B cell (primary cell): ENCODE measurements around the gene STK33. TPM values are rescaled to one million over a fixed set of nuclear protein-coding genes. Genes with fewer than 3 reads are reported as not detected.

Experiments
- ATAC-seq: fragments of 200-7000 bp; cut with Tn5 transposase; one replicate; pipeline ENCODE4 v1.10.0; 2021; ENCODE audit warnings: low read depth, mild to moderate bottlenecking, moderate number of reproducible peaks, moderate library complexity
- CTCF ChIA-PET: fragments of 350-600 bp; sonication (Branson Sonifier 250); formaldehyde crosslinking; loops from one replicate; lab custom pipeline; 2021; ENCODE audit warnings: antibody characterized with exemption, inconsistent platforms; lab: Charles Lee
- POLR2A ChIA-PET: fragments of 350-600 bp; sonication (Branson Sonifier 250); formaldehyde crosslinking; loops from one replicate; lab custom pipeline; 2021; ENCODE audit warnings: antibody characterized with exemption; lab: Charles Lee
- DNase-seq: peaks from one replicate; pipeline ENCODE4 v3.0.0; 2013
- H2AFZ ChIP-seq: 2 replicates; pipeline ENCODE4 v1.6.1; 2012; ENCODE audit warnings: mild to moderate bottlenecking, low read depth, low read length; ENCODE audit not compliant: insufficient read depth, poor library complexity, severe bottlenecking
- H3K27ac ChIP-seq, 2 donors: 1 replicate in 1 of 2; 2 replicates in 1 of 2; pipeline ENCODE4 v1.5.1; 2012 to 2013; ENCODE audit warnings: low read length in 2 of 2, mild to moderate bottlenecking in 2 of 2, moderate library complexity in 1 of 2
- H3K27me3 ChIP-seq, 4 experiments: fragments of 200-600 bp in 1 of 4; sonication (generic) in 1 of 4; replicated peaks in 1 of 4; 1 replicate in 2 of 4; 2 replicates in 2 of 4; pipeline versions ENCODE4 v1.6.1 to v1.7.0; 2013 to 2016; ENCODE audit warnings: low read length in 3 of 4, mild to moderate bottlenecking in 2 of 4, mixed read lengths in 1 of 4, moderate library complexity in 1 of 4; ENCODE audit not compliant: insufficient read depth in 4 of 4, control insufficient read depth in 3 of 4; ENCODE audit errors: control extremely low read depth in 1 of 4
- H3K36me3 ChIP-seq, 2 experiments: replicated peaks in 1 of 2; 1 replicate in 1 of 2; 2 replicates in 1 of 2; pipeline versions ENCODE4 v1.6.1 to v1.7.1; 2013; ENCODE audit warnings: low read length in 1 of 2; ENCODE audit not compliant: insufficient read depth in 2 of 2, control insufficient read depth in 1 of 2; ENCODE audit errors: control extremely low read depth in 1 of 2, extremely low read depth in 1 of 2
- H3K4me1 ChIP-seq, 2 donors: fragments of 200-600 bp in 1 of 2; sonication (generic) in 1 of 2; 1 replicate in 1 of 2; 2 replicates in 1 of 2; pipeline versions ENCODE4 v1.5.1 to v1.6.1; 2013 to 2017; ENCODE audit warnings: low read length in 2 of 2; ENCODE audit not compliant: control insufficient read depth in 2 of 2, insufficient read depth in 2 of 2
- H3K4me2 ChIP-seq: replicated peaks from 2 replicates; pipeline ENCODE3; 2012; ENCODE audit warnings: mild to moderate bottlenecking, low read depth, low read length; ENCODE audit not compliant: poor library complexity, severe bottlenecking
- H3K4me3 ChIP-seq, 5 experiments: fragments of 200-600 bp in 1 of 5; sonication (generic) in 1 of 5; 1 replicate in 3 of 5; 2 replicates in 2 of 5; pipeline versions ENCODE4 v1.5.1 to v1.7.0; 2011 to 2016; ENCODE audit warnings: low read length in 4 of 5, mild to moderate bottlenecking in 4 of 5, low read depth in 2 of 5, control low read depth in 1 of 5, moderate library complexity in 1 of 5; ENCODE audit not compliant: insufficient read depth in 1 of 5; ENCODE audit errors: control extremely low read depth in 1 of 5, extremely low read depth in 1 of 5
- H3K79me2 ChIP-seq: fragments of 200-600 bp; sonication (generic); one replicate; pipeline ENCODE4 v1.6.0; 2016; ENCODE audit warnings: low read length; ENCODE audit not compliant: control insufficient read depth, insufficient read depth
- H3K9ac ChIP-seq: fragments of 200-600 bp; sonication (generic); 2 replicates; pipeline ENCODE4 v1.6.1; 2017; ENCODE audit warnings: mild to moderate bottlenecking, low read length, moderate library complexity
- H3K9me3 ChIP-seq, 3 donors: one replicate each; pipeline versions ENCODE4 v1.6.1 to v1.7.1; 2013; ENCODE audit warnings: low read length in 2 of 3; ENCODE audit not compliant: control insufficient read depth in 2 of 3, insufficient read depth in 1 of 3; ENCODE audit errors: control extremely low read depth in 1 of 3
- H4K20me1 ChIP-seq: 2 replicates; pipeline ENCODE4 v1.6.0; 2012; ENCODE audit warnings: mild to moderate bottlenecking, low read length; ENCODE audit not compliant: insufficient read depth, control insufficient read depth, poor library complexity, severe bottlenecking
- H3K27ac Mint-ChIP-seq: one replicate; pipeline ENCODE4 v1.8.0; 2021; ENCODE audit warnings: mixed read lengths
- H3K27me3 Mint-ChIP-seq: one replicate; pipeline ENCODE4 v1.8.0; 2021; ENCODE audit warnings: mixed read lengths
- H3K4me1 Mint-ChIP-seq: one replicate; pipeline ENCODE4 v1.8.0; 2021; ENCODE audit warnings: mixed read lengths
- H3K4me3 Mint-ChIP-seq: one replicate; pipeline ENCODE4 v1.8.0; 2021; ENCODE audit warnings: mixed read lengths
- H3K9me3 Mint-ChIP-seq: one replicate; pipeline ENCODE4 v1.8.0; 2022; ENCODE audit warnings: mixed read lengths; ENCODE audit not compliant: insufficient read depth
- CTCF ChIP-seq: fragments of 200-600 bp; IDR thresholded peaks from one replicate; pipeline ENCODE4 v1.8.0; 2022; ENCODE audit warnings: antibody characterized with exemption, mild to moderate bottlenecking
- EZH2 ChIP-seq: IDR thresholded peaks from 2 replicates; pipeline ENCODE4 v1.6.1; 2012; ENCODE audit warnings: borderline replicate concordance, low read depth, mild to moderate bottlenecking, moderate library complexity, low read length; ENCODE audit not compliant: insufficient read depth, poor library complexity, severe bottlenecking
- WGBS: methylation state at CpG from one replicate; pipeline ENCODE4 v1.1.5; 2013; ENCODE audit warnings: missing lambda C conversion rate; ENCODE audit not compliant: insufficient coverage; 5-methylcytosine and 5-hydroxymethylcytosine counted together
- intact Hi-C: fragments of 100-400 bp; cut with micrococcal nuclease; formaldehyde crosslinking; loops from one replicate; pipeline ENCODE4 v1.10.0; 2022
- polyA plus RNA-seq: library from polyadenylated mRNA; depleted of rRNA; stranded (reverse); fragments of >200 nt; gene quantifications from 2 replicates; pipeline ENCODE4 v1.2.3, GENCODE V29; 2012
- total RNA-seq, 2 donors: library from RNA; stranded (reverse); fragments of 120-200 nt in 1 of 2; gene quantifications; 1 replicate in 1 of 2; 2 replicates in 1 of 2; pipeline versions ENCODE4 v1.2.3 to v1.2.4, GENCODE V29; 2013 to 2022

Gene STK33
- total and polyA plus RNA-seq, 2 donors (not counting 1 experiment from before 2014, with no cell fraction given), result 3.1 to 9.3 TPM

DNA sequence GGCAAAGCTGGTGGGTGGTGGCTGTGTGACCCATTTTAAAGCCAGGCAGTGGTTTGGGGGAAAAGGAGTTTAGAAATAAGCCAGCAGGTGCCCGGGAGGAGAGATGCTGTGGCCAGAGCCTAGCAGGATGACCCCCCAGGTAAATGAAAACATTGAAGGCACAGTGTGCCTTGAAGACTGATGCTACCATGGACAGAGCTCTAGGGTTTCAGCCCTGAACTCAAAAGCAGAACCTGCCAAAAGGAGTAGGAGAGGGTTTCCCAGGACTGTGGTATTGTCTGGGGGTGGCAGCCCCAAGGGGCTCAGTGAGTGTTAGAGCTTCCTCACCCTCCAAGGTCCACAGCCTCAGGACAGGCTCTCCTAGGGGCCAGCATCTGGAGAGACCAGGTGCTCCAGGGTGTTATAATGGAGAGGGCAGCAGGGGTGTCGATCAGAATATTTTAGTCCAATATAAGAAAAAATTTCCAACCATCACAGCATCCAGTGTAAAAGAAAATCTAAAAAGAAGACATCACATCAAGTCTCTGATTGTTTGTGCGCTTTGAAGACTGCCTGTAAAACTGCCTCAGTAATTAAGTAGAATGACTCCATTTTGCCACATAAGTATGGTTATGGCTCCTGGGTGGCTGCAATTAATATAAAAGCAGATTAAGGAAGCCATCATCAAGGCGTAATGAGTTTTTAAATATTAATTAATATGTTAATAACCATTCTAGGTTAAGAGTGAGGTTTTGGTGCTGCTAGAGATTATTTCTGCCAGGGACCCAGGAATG is 241.7 kb downstream of the STK33 start:
- H3K27me3 Mint-ChIP-seq, result peaks cover 20% of the 10 kb centered on the region
- intact Hi-C loops, result no loop called here
- no peak for ATAC-seq

More for the DNA sequence above, 241.7 kb downstream of the STK33 start:
- no peaks in the 10 kb centered on the region for H4K20me1 ChIP-seq
- H3K9me3 ChIP-seq, result peaks cover 0 to 10% (median 0%) of the 10 kb centered on the region in 3 donors
- ChIA-PET CTCF (no interaction called here), POLR2A (no interaction called here)
- H3K4me1 ChIP-seq, result peaks cover 10 to 12% of the 10 kb centered on the region in 2 donors
- no peak overlapping the region for H3K4me3 ChIP-seq
- DNase-seq, result no peak
- H2AFZ ChIP-seq, result no peak overlapping the region
- no peaks in the 10 kb centered on the region for H3K79me2 ChIP-seq
- no peaks in the 10 kb centered on the region for H3K9me3 Mint-ChIP-seq
- H3K4me2 ChIP-seq, result no peak overlapping the region
- 86% methylated on average over 1 of the region's 4 CpGs for WGBS
- H3K4me3 Mint-ChIP-seq, result no peak overlapping the region
- no peak for TF ChIP-seq CTCF
- no peak for TF ChIP-seq EZH2
- no peak overlapping the region for H3K9ac ChIP-seq
- no peaks in the 10 kb centered on the region for H3K36me3 ChIP-seq
- H3K27me3 ChIP-seq, result peaks cover 0 to 23% (median 9%) of the 10 kb centered on the region in 4 experiments
- peaks cover 5% of the 10 kb centered on the region for H3K4me1 Mint-ChIP-seq
- H3K27ac Mint-ChIP-seq, result no peak overlapping the region
- no peak overlapping the region for H3K27ac ChIP-seq
